Nephron progenitor cell (in vitro differentiated cells): ENCODE results near the gene PLXNA3.

Source experiments
- DNase-seq: peaks from one replicate; pipeline ENCODE4 v3.0.0; 2021
- H3K27ac Mint-ChIP-seq: 2 replicates; pipeline ENCODE4 v1.8.0; 2021; ENCODE audit warnings: mild to moderate bottlenecking, moderate library complexity, mixed read lengths
- H3K27me3 Mint-ChIP-seq: 2 replicates; pipeline ENCODE4 v1.8.0; 2021; ENCODE audit warnings: mild to moderate bottlenecking, low read depth, mixed read lengths; ENCODE audit not compliant: poor library complexity
- H3K36me3 Mint-ChIP-seq: 2 replicates; pipeline ENCODE4 v1.8.0; 2021; ENCODE audit warnings: low read depth, mixed read lengths
- H3K4me1 Mint-ChIP-seq: 2 replicates; pipeline ENCODE4 v1.8.0; 2021; ENCODE audit warnings: mixed read lengths
- H3K4me3 Mint-ChIP-seq: 2 replicates; pipeline ENCODE4 v1.8.0; 2021; ENCODE audit warnings: mild to moderate bottlenecking, moderate library complexity, mixed read lengths
- H3K9me3 Mint-ChIP-seq: 2 replicates; pipeline ENCODE4 v1.8.0; 2021; ENCODE audit warnings: mild to moderate bottlenecking, moderate library complexity, mixed read lengths
- TF ChIP-seq, protein P1 (sequence below): fragments of 200-600 bp; sonication (generic); IDR thresholded peaks from 2 replicates; pipeline ENCODE4 v1.5.0; 2021; ENCODE audit warnings: antibody characterized with exemption

Gene PLXNA3

DNA sequence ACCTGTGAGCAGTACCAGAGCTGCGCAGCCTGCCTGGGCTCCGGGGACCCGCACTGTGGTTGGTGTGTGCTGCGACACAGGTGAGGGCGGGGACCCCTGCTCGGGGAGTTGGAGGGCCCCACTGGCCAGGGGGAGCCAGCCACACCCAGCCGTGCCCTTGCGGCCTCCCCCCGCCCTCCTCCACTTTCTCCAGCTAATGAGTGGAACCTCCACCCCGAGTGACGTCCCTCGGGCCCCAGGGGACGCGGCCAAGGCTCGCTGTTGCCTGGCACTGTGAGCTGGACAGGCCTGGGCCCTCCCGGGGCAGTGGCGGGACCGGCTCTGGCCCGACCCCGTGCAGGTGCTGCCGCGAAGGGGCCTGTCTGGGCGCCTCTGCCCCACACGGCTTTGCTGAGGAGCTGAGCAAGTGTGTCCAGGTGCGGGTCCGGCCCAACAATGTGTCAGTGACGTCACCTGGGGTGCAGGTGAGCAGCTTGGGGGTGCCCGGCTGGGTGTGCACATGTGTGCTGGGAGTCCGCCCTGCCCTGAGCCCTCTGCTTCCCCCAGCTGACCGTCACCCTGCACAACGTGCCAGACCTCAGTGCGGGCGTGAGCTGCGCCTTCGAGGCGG is 5.6 kb downstream of the PLXNA3 start:
- H3K4me3 Mint-ChIP-seq: no peak overlapping the region
- H3K9me3 Mint-ChIP-seq: peaks cover 35% of the 10 kb centered on the region
- H3K27me3 Mint-ChIP-seq: no peaks in the 10 kb centered on the region
- no peak for DNase-seq
- TF ChIP-seq, protein P1, sequence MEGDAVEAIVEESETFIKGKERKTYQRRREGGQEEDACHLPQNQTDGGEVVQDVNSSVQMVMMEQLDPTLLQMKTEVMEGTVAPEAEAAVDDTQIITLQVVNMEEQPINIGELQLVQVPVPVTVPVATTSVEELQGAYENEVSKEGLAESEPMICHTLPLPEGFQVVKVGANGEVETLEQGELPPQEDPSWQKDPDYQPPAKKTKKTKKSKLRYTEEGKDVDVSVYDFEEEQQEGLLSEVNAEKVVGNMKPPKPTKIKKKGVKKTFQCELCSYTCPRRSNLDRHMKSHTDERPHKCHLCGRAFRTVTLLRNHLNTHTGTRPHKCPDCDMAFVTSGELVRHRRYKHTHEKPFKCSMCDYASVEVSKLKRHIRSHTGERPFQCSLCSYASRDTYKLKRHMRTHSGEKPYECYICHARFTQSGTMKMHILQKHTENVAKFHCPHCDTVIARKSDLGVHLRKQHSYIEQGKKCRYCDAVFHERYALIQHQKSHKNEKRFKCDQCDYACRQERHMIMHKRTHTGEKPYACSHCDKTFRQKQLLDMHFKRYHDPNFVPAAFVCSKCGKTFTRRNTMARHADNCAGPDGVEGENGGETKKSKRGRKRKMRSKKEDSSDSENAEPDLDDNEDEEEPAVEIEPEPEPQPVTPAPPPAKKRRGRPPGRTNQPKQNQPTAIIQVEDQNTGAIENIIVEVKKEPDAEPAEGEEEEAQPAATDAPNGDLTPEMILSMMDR: no peak
- no peak overlapping the region for H3K27ac Mint-ChIP-seq
- H3K4me1 Mint-ChIP-seq: peaks cover 7% of the 10 kb centered on the region
- H3K36me3 Mint-ChIP-seq: peaks cover 12% of the 10 kb centered on the region

DNA sequence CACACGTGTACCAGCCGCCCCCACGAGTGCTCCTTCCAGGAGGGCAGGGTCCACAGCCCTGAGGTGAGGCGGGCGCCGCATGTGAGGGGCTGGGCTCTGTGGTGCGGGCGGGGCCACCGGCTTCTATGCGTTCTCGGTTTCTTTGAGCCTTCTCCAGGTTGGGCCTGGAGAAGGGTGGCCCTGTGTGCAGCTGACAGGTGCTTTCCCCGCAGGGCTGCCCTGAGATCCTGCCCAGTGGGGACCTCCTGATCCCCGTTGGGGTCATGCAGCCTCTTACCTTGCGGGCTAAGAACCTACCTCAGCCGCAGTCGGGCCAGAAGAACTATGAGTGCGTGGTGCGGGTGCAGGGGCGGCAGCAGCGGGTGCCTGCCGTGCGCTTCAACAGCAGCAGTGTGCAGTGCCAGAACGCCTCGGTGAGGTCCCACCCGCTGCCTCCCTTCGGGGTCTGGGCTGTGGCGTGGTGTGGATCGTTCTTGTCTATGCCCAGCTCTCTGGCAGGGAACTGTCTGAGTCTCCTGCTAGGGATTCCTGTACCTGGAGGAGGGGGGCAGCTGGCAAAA is 6.8 kb downstream of the PLXNA3 start:
- Mint-ChIP-seq H3K27me3 (no peaks in the 10 kb centered on the region), H3K4me1 (peaks cover 5% of the 10 kb centered on the region), H3K27ac (no peak overlapping the region), H3K9me3 (peaks cover 29% of the 10 kb centered on the region), H3K4me3 (no peak overlapping the region), H3K36me3 (peaks cover 12% of the 10 kb centered on the region)
- no peak for DNase-seq
- TF ChIP-seq, protein P1: no peak

DNA sequence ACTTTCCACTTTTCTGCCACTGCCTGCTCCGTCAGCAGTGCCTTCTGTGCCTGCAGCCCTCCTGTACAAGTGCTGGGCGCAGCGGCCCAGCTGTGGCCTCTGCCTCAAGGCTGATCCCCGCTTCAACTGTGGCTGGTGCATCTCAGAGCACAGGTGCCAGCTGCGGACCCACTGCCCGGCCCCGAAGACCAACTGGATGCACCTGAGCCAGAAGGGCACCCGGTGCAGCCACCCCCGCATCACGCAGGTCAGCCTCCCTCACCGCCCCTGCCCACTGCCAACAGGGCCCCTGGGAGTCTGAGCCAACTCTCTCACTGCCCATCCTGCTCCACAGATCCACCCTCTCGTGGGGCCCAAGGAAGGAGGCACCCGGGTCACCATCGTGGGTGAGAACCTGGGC is 7.5 kb downstream of the PLXNA3 start:
- Mint-ChIP-seq H3K27me3 (no peaks in the 10 kb centered on the region), H3K9me3 (peaks cover 35% of the 10 kb centered on the region)
- TF ChIP-seq, protein P1: no peak

DNA sequence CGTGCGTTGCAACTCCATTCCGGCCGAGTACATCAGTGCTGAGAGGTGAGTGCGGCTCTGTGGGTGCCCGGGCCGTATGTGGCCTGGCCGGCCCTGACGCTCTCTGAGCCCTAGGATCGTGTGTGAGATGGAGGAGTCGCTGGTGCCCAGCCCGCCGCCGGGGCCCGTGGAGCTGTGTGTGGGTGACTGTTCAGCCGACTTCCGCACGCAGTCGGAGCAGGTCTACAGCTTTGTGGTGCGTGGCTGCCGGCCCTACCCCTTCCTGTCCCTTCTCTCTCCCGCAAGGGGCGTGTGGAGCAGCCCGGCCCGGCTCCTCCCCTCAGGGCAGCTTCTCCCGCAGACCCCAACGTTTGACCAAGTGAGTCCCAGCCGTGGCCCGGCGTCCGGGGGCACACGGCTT is 8.0 kb downstream of the PLXNA3 start:
- Mint-ChIP-seq H3K4me1 (no peaks in the 10 kb centered on the region), H3K36me3 (peaks cover 12% of the 10 kb centered on the region), H3K9me3 (peaks cover 38% of the 10 kb centered on the region), H3K27ac (no peak overlapping the region), H3K27me3 (no peaks in the 10 kb centered on the region), H3K4me3 (no peak overlapping the region)
- no peak for DNase-seq
- TF ChIP-seq, protein P1: no peak

More for the DNA sequence above, 7.5 kb downstream of the PLXNA3 start:
- Mint-ChIP-seq H3K27ac (no peak overlapping the region), H3K4me3 (no peak overlapping the region), H3K4me1 (no peaks in the 10 kb centered on the region), H3K36me3 (peaks cover 12% of the 10 kb centered on the region)
- DNase-seq: no peak

DNA sequence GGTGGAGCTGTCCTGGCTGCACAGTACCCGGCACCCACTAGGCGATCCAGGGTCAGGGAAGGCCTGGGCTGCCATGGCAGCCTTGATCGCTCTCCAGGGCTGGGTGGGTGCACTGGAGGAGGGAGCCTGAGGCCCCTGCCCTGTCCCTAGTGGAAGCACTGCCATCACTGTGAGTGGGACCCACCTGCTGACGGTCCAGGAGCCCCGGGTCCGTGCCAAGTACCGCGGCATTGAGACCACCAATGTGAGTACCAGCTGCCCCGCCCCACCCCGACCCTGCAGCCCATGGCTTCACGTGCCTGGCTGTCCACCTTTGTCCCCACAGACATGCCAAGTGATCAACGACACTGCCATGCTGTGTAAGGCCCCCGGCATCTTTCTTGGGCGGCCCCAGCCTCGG is 8.8 kb downstream of the PLXNA3 start:
- TF ChIP-seq, protein P1: no peak
- H3K27me3 Mint-ChIP-seq: no peaks in the 10 kb centered on the region
- peaks cover 7% of the 10 kb centered on the region for H3K36me3 Mint-ChIP-seq
- H3K4me3 Mint-ChIP-seq: no peak overlapping the region
- no peak overlapping the region for H3K27ac Mint-ChIP-seq
- peaks cover 30% of the 10 kb centered on the region for H3K9me3 Mint-ChIP-seq
- DNase-seq: no peak
- no peaks in the 10 kb centered on the region for H3K4me1 Mint-ChIP-seq

DNA sequence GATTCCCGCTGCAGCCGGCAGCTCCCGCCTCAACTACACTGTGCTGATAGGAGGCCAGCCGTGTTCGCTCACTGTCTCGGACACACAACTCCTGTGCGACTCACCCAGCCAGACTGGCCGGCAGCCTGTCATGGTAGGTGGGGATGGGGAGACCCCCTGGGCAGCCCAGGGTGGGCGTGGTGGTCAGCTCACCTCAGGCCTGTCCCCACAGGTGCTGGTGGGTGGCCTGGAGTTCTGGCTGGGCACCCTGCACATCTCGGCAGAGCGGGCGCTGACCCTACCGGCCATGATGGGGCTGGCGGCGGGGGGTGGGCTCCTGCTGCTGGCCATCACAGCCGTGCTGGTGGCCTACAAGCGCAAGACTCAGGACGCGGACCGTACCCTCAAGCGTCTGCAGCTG is 9.5 kb downstream of the PLXNA3 start:
- DNase-seq: no peak
- Mint-ChIP-seq H3K27ac (no peak overlapping the region), H3K27me3 (no peaks in the 10 kb centered on the region), H3K36me3 (peaks cover 6% of the 10 kb centered on the region), H3K4me3 (no peak overlapping the region), H3K4me1 (no peaks in the 10 kb centered on the region), H3K9me3 (peaks cover 30% of the 10 kb centered on the region)
- TF ChIP-seq, protein P1: no peak
